CD4-positive, alpha-beta T cell treated with Interleukin-4 for 1 hour (primary cell): Measurements from ENCODE around the gene BCL11B.
"Not testable (repeated sequence)": the region's sequence is repeated elsewhere in the genome, so short reads cannot be mapped to it uniquely, and the experiment has no call there.

Experiments
- DNase-seq, 2 donors: peaks; one replicate each; pipeline ENCODE4 v3.0.0-alpha.2; 2020 to 2022

The BCL11B gene

GRCh38 chr14:99194736-99195135 is 77.3 kb downstream of the BCL11B start:
- no peak for DNase-seq

DNA sequence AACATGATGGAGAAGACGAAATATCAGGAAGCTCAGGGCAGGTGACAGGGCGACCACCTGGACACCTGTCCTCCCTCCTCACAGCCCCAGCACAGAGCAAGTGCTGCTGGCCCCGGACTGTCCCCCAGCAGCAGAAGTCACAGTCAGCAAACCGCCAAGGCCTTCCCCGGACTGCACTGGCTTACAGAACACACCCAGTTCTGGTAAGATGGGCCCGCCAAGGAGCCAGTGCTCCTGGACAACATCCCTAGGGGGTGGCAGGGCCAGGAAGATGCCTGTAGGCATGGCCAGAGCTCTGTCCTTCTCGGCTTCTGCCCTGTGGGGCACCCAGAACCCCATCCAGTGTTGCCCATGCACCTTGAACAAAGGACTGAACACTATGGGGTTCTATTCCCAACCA is 77.9 kb downstream of the BCL11B start:
- no peak for DNase-seq

DNA sequence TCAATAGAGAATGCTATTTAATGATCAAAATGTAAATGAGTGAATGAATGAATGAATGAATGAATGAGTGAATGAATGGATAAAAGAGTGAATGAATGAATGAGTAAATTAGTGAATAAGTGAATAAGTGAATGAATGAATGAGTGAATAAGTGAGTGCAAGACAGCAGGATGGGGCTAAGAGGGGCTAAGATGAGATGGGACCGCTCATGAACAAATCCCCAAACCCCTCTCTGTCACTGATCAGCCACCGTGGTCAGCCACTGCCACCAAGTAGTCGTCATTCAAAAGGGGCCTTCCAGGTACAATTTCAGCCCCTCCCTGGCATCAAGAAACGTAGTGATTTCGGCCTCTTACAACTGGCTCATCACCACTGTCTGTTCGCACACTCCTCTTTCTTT is 79.2 kb downstream of the BCL11B start:
- peak in 1 of 2 donors; percentile 31 for DNase-seq

DNA sequence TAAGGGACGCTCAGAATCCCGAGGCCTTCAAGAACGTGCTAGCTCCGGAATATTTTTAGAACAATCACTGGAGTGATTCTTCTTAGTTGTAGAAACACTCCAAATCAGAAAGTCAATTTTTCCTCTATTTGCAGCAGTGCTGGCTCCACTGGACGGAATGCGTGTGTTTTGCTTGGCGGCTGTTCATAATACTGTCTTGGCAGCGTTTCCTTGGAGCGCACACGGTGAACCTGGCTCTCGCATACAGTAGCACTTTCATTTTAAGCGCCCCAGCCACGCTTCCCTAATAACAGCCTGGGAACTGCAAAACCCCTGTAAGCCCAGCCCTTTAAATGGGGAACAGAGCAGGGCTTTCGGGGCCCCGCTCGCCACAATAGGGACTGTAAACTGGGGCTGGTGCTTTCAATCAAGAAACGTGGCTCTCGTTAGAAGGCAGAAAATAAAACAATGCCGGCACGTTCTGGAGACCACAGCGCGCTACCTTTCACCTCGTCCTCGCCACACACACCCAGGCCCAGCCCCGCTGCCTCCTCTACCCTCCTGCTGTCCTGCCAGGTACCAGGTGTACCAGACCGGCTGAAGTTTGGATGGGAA is 79.9 kb downstream of the BCL11B start:
- peak in 1 of 2 donors; percentile 42 for DNase-seq

DNA sequence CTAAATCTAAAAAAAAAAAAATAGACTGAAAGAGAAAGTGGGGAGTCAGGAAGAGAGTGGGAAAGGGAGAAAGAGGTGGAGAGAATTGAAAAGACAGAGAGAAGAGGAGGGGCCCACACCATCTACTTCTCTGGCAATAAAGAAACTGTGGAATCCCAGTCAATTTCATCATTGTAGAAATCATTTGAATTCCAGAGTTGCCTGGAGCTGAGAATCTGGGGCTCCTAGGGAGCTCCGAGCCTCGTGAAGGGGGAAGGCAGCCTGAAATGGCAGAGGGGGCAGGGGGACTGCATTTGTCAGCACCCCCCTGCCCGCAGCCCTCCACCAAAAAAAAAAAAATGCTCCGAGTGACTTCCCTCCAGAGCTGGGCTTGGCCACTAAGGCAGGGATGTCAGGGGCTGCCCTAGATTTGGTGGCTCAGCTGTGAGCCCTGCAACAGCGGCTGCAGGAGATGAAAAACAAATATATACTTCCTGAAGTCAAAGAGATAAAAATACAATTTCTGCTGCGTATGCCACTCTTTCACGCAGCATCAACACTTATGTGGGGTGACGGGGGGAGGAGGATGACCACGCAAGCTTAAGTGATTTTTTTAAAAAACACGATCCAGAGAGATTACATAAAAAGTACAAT is 80.5 kb downstream of the BCL11B start:
- DNase-seq: peak; percentile 58 to 61

GRCh38 chr14:99190696-99191394 is 81.2 kb downstream of the BCL11B start:
- peak; percentile 46 to 58 for DNase-seq

GRCh38 chr14:99189201-99189801 is 82.7 kb downstream of the BCL11B start:
- peak; percentile 34 to 54 for DNase-seq

GRCh38 chr14:99188731-99189191 is 83.2 kb downstream of the BCL11B start:
- DNase-seq: peak in 1 of 2 donors; percentile 56

DNA sequence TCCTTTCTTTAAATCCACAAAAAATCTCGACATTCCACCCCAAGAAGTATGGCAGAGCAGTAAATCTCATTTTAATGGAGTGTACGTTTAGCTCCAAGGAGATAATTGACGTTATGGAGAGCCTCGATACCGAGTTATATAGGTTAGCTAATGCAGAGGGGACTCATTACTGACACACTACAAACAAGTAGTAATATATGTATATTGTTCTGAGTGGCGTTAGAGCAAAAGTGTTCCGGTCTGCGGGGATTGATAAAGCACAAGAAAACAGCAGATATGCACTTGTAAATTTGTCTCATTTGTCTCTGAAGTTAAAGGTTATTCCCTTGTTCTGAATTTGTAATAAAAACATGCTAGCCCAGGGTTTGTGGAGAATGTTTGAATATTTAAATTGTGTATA is 84.1 kb downstream of the BCL11B start:
- DNase-seq: no peak

DNA sequence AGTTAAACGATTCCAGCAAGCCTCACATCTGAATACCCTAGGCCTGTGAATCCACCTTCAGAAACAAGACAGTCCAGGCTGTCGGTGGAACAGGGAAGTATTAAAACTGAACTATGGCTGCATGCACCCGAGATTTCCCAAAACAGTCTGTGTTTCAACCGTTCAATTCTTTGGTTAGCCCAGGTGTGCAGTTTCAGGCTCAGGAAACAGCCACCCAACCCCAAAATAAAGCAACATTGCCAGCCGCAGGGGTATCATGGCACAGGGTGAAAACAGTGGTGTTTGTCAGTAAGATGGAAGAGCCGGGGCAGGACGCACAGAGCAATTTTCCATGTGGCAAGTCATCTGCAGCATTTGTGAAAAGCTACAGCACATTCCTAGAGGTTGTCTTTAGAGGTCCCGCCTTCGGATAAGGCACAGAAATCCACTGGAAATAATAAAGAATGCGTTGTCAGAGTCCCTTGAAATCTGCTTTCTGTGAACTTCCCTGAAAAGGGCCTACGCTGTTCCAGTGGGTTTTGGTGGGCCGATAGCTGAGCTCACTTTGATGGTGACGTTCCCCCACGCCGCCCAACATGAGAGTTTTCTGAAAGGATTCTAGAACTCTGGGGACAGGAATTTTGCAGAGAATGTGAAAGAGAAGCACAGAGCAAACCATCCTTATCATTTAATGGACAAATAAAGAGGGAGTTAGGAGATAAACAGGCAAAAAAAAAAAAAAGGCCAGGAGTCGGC is 84.9 kb downstream of the BCL11B start:
- no peak for DNase-seq

- DNase-seq: not testable (repeated sequence)
These were observed 85.7 kb downstream of the BCL11B start for GRCh38 chr14:99186336-99186735.

GRCh38 chr14:99185436-99186068 is 86.4 kb downstream of the BCL11B start:
- no peak for DNase-seq

GRCh38 chr14:99183716-99184115 is 88.3 kb downstream of the BCL11B start:
- DNase-seq: no peak

- no peak for DNase-seq
These were observed 88.7 kb downstream of the BCL11B start for GRCh38 chr14:99183311-99183710.

GRCh38 chr14:99182548-99183250 is 89.3 kb downstream of the BCL11B start:
- DNase-seq: no peak

DNA sequence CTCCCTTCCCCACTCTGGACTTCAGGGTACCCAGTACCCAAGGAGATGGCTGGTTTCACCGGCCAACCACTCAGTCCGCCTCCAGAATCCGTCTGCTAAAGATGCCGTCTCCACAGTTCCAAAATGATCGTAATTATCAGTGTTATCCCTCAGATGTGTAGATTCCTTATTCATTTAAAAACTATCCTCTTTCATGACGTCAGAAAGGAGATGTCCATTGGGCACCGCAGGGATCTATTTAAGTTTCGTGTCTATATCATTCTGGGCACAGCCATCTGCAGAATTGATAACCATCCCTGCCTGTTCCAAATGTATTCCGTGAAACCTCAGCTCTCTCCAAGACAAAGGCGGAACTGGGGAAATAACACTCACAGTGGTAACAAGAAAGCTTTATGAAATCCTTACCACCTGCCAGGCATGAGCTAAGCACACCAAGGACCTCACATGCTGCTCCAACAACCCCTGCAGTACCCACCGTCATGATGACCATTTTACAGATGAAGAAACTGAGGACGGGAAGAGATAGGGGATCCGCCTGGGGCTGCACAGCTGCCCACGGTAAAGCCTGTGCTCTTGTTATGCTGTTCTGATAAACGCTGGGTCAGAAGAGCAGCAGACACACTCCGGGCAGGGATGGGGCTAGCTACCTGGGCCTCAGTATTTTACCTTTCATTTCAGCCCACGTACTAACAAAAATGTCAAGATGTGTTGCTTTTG is 90.0 kb downstream of the BCL11B start:
- DNase-seq: no peak

GRCh38 chr14:99181241-99181640 is 90.8 kb downstream of the BCL11B start:
- no peak for DNase-seq

- no peak for DNase-seq
These were observed 92.1 kb downstream of the BCL11B start for GRCh38 chr14:99179946-99180345.

- DNase-seq: no peak
These were observed 92.5 kb downstream of the BCL11B start for GRCh38 chr14:99179506-99179905.

- no peak for DNase-seq
These were observed 93.8 kb downstream of the BCL11B start for GRCh38 chr14:99177886-99178835.
